NCI-H69 (cell line): ENCODE results near the gene CDCA3.

Source experiments
- DNase-seq: peaks from one replicate; lab custom pipeline; 2025; lab: John Stamatoyannopoulos, UW

The CDCA3 gene

GRCh38 chr12:6820166-6820565, 30.9 kb downstream of the CDCA3 start:
- DNase-seq = no peak

- no peak for DNase-seq
Observed at GRCh38 chr12:6819106-6820030, 31.7 kb downstream of the CDCA3 start.

- no peak for DNase-seq
Observed at GRCh38 chr12:6818645-6819044, 32.4 kb downstream of the CDCA3 start.

- no peak for DNase-seq
Observed at GRCh38 chr12:6818222-6818621, 32.9 kb downstream of the CDCA3 start.

GRCh38 chr12:6817662-6818157, 33.4 kb downstream of the CDCA3 start:
- DNase-seq = no peak

- DNase-seq = no peak
Observed at GRCh38 chr12:6817098-6817497, 34.0 kb downstream of the CDCA3 start.

GRCh38 chr12:6816598-6816997, 34.5 kb downstream of the CDCA3 start:
- no peak for DNase-seq

GRCh38 chr12:6813363-6813762, 37.7 kb downstream of the CDCA3 start:
- DNase-seq = no peak

- no peak for DNase-seq
Observed at GRCh38 chr12:6810758-6811157, 40.3 kb downstream of the CDCA3 start.

GRCh38 chr12:6809056-6809455, 42.0 kb downstream of the CDCA3 start:
- no peak for DNase-seq

GRCh38 chr12:6807170-6807569, 43.9 kb downstream of the CDCA3 start:
- no peak for DNase-seq

- no peak for DNase-seq
Observed at GRCh38 chr12:6799147-6799546, 51.9 kb downstream of the CDCA3 start.
